Effector memory CD8-positive, alpha-beta T cell (primary cell): ENCODE results near the gene AGMAT.
A peak's percentile ranks its signal among the peaks of the same experiment; 100 is the strongest.

Experiments used
- ATAC-seq: fragments of 150-1000 bp; cut with Tn5 transposase; replicated peaks from 2 replicates; pipeline ENCODE4 v1.10.0; 2021; ENCODE audit warnings: mild to moderate bottlenecking, moderate library complexity
- DNase-seq, 3 experiments: peaks; one replicate each; pipeline ENCODE4 v3.0.0; 2021
- H3K27ac Mint-ChIP-seq, 2 donors: one replicate each; pipeline ENCODE4 v1.8.0; 2022; ENCODE audit warnings: mild to moderate bottlenecking in 2 of 2, mixed read lengths in 2 of 2, moderate library complexity in 2 of 2
- H3K27me3 Mint-ChIP-seq, 2 donors: one replicate each; pipeline ENCODE4 v1.8.0; 2022; ENCODE audit warnings: mixed read lengths in 2 of 2
- H3K36me3 Mint-ChIP-seq: one replicate; pipeline ENCODE4 v1.8.0; 2022; ENCODE audit warnings: mild to moderate bottlenecking, moderate library complexity, mixed read lengths; ENCODE audit not compliant: insufficient read depth
- H3K4me1 Mint-ChIP-seq, 2 donors: one replicate each; pipeline ENCODE4 v1.8.0; 2022; ENCODE audit warnings: low read depth in 2 of 2, mixed read lengths in 2 of 2
- H3K4me3 Mint-ChIP-seq, 2 donors: one replicate each; pipeline ENCODE4 v1.8.0; 2022; ENCODE audit warnings: mild to moderate bottlenecking in 2 of 2, mixed read lengths in 2 of 2, moderate library complexity in 2 of 2
- H3K9me3 Mint-ChIP-seq, 2 donors: one replicate each; pipeline ENCODE4 v1.8.0; 2022; ENCODE audit warnings: mixed read lengths in 2 of 2

Gene AGMAT

GRCh38 chr1:15570861-15571260 is 14.0 kb downstream of the AGMAT start:
- H3K4me3 Mint-ChIP-seq: no peak overlapping the region
- ATAC-seq (no peak), DNase-seq (no peak)
- no peaks in the 10 kb centered on the region for H3K27me3 Mint-ChIP-seq
- H3K36me3 Mint-ChIP-seq: peaks cover 26% of the 10 kb centered on the region
- H3K4me1 Mint-ChIP-seq: no peaks in the 10 kb centered on the region
- peak overlapping the region; percentile 9 to 14 for H3K27ac Mint-ChIP-seq
- H3K9me3 Mint-ChIP-seq: no peaks in the 10 kb centered on the region

- H3K9me3 Mint-ChIP-seq: no peaks in the 10 kb centered on the region
- peak overlapping the region in 1 of 2 donors; percentile 30 for H3K27ac Mint-ChIP-seq
- H3K4me1 Mint-ChIP-seq: no peaks in the 10 kb centered on the region
- no peaks in the 10 kb centered on the region for H3K27me3 Mint-ChIP-seq
- no peak for DNase-seq
- peaks cover 49% of the 10 kb centered on the region for H3K36me3 Mint-ChIP-seq
- H3K4me3 Mint-ChIP-seq: no peak overlapping the region
- ATAC-seq: no peak
These were observed 16.3 kb downstream of the AGMAT start for GRCh38 chr1:15568387-15569073.

GRCh38 chr1:15559189-15559810 is 25.6 kb downstream of the AGMAT start:
- Mint-ChIP-seq H3K4me1 (no peaks in the 10 kb centered on the region), H3K27me3 (no peaks in the 10 kb centered on the region), H3K9me3 (no peaks in the 10 kb centered on the region), H3K4me3 (no peak overlapping the region), H3K36me3 (peaks cover 45% of the 10 kb centered on the region), H3K27ac (no peak overlapping the region)
- ATAC-seq (no peak), DNase-seq (no peak)

GRCh38 chr1:15558516-15558915 is 26.3 kb downstream of the AGMAT start:
- H3K27me3 Mint-ChIP-seq: no peaks in the 10 kb centered on the region
- no peaks in the 10 kb centered on the region for H3K4me1 Mint-ChIP-seq
- H3K27ac Mint-ChIP-seq: no peak overlapping the region
- H3K36me3 Mint-ChIP-seq: peaks cover 37% of the 10 kb centered on the region
- ATAC-seq: no peak
- H3K9me3 Mint-ChIP-seq: no peaks in the 10 kb centered on the region
- DNase-seq: no peak
- H3K4me3 Mint-ChIP-seq: no peak overlapping the region

- no peak overlapping the region for H3K27ac Mint-ChIP-seq
- H3K4me1 Mint-ChIP-seq: no peaks in the 10 kb centered on the region
- DNase-seq: no peak
- ATAC-seq: no peak
- peaks cover 33% of the 10 kb centered on the region for H3K36me3 Mint-ChIP-seq
- no peak overlapping the region for H3K4me3 Mint-ChIP-seq
- no peaks in the 10 kb centered on the region for H3K9me3 Mint-ChIP-seq
- no peaks in the 10 kb centered on the region for H3K27me3 Mint-ChIP-seq
These were observed 27.3 kb downstream of the AGMAT start for GRCh38 chr1:15557594-15557993.

- no peak for ATAC-seq
- Mint-ChIP-seq H3K9me3 (no peaks in the 10 kb centered on the region), H3K36me3 (peaks cover 27% of the 10 kb centered on the region), H3K4me1 (no peaks in the 10 kb centered on the region), H3K4me3 (no peak overlapping the region), H3K27me3 (no peaks in the 10 kb centered on the region), H3K27ac (no peak overlapping the region)
- no peak for DNase-seq
These were observed 27.8 kb downstream of the AGMAT start for GRCh38 chr1:15557008-15557407.

GRCh38 chr1:15550573-15550972 is 34.3 kb downstream of the AGMAT start:
- no peak for ATAC-seq
- Mint-ChIP-seq H3K36me3 (peaks cover 43% of the 10 kb centered on the region), H3K4me3 (no peak overlapping the region)

GRCh38 chr1:15546641-15547040 is 38.2 kb downstream of the AGMAT start:
- Mint-ChIP-seq H3K9me3 (no peaks in the 10 kb centered on the region), H3K4me1 (peaks cover 0 to 2% of the 10 kb centered on the region in 2 donors), H3K27me3 (no peaks in the 10 kb centered on the region), H3K27ac (peak overlapping the region in 1 of 2 donors; percentile 3), H3K4me3 (no peak overlapping the region), H3K36me3 (peaks cover 46% of the 10 kb centered on the region)
- DNase-seq: no peak
- ATAC-seq: no peak

More at GRCh38 chr1:15550573-15550972, 34.3 kb downstream of the AGMAT start:
- no peak for DNase-seq
- Mint-ChIP-seq H3K9me3 (no peaks in the 10 kb centered on the region), H3K27me3 (no peaks in the 10 kb centered on the region), H3K27ac (peak overlapping the region; percentile 13 to 46), H3K4me1 (peaks cover 0 to 2% of the 10 kb centered on the region in 2 donors)

GRCh38 chr1:15543589-15544568 is 41.0 kb downstream of the AGMAT start:
- ATAC-seq: no peak
- H3K36me3 Mint-ChIP-seq: peaks cover 52% of the 10 kb centered on the region
- no peak overlapping the region for H3K27ac Mint-ChIP-seq
- H3K4me1 Mint-ChIP-seq: peaks cover 0 to 3% of the 10 kb centered on the region in 2 donors
- no peak overlapping the region for H3K4me3 Mint-ChIP-seq
- H3K27me3 Mint-ChIP-seq: no peaks in the 10 kb centered on the region
- no peak for DNase-seq
- no peaks in the 10 kb centered on the region for H3K9me3 Mint-ChIP-seq

GRCh38 chr1:15543251-15543588 is 41.6 kb downstream of the AGMAT start:
- no peaks in the 10 kb centered on the region for H3K27me3 Mint-ChIP-seq
- H3K9me3 Mint-ChIP-seq: no peaks in the 10 kb centered on the region
- ATAC-seq (no peak), DNase-seq (no peak)
- H3K4me3 Mint-ChIP-seq: no peak overlapping the region
- H3K4me1 Mint-ChIP-seq: peaks cover 0 to 5% of the 10 kb centered on the region in 2 donors
- peaks cover 48% of the 10 kb centered on the region for H3K36me3 Mint-ChIP-seq
- H3K27ac Mint-ChIP-seq: no peak overlapping the region

GRCh38 chr1:15542388-15543250 is 42.2 kb downstream of the AGMAT start:
- no peak overlapping the region for H3K4me3 Mint-ChIP-seq
- H3K27ac Mint-ChIP-seq: no peak overlapping the region
- ATAC-seq (no peak), DNase-seq (no peak)
- peaks cover 0 to 3% of the 10 kb centered on the region in 2 donors for H3K4me1 Mint-ChIP-seq
- no peaks in the 10 kb centered on the region for H3K27me3 Mint-ChIP-seq
- H3K9me3 Mint-ChIP-seq: no peaks in the 10 kb centered on the region
- peaks cover 42% of the 10 kb centered on the region for H3K36me3 Mint-ChIP-seq

GRCh38 chr1:15541231-15541792 is 43.5 kb downstream of the AGMAT start:
- H3K27ac Mint-ChIP-seq: peak overlapping the region in 1 of 2 donors; percentile 36

More at GRCh38 chr1:15541231-15541792, 43.5 kb downstream of the AGMAT start:
- peaks cover 41% of the 10 kb centered on the region for H3K36me3 Mint-ChIP-seq
- ATAC-seq (no peak), DNase-seq (no peak)
- no peaks in the 10 kb centered on the region for H3K27me3 Mint-ChIP-seq
- no peak overlapping the region for H3K4me3 Mint-ChIP-seq
- no peaks in the 10 kb centered on the region for H3K9me3 Mint-ChIP-seq
- peaks cover 0 to 3% of the 10 kb centered on the region in 2 donors for H3K4me1 Mint-ChIP-seq
